22Rv1 (cell line): ENCODE measurements around the gene FAM180A.

Experiments used
- CTCF ChIP-seq: fragments of 450-650 bp; IDR thresholded peaks from 2 replicates; pipeline ENCODE4 v1.5.1; 2017; ENCODE audit warnings: mild to moderate bottlenecking
- ZFX ChIP-seq: fragments of 450-650 bp; IDR thresholded peaks from 2 replicates; pipeline ENCODE4 v1.6.1; 2017; ENCODE audit warnings: antibody characterized with exemption, borderline replicate concordance

GRCh38 chr7:135786911-135787310, 38.3 kb upstream of the FAM180A start:
- no peak for TF ChIP-seq ZFX
- TF ChIP-seq CTCF, result no peak
